HCT116 (cell line): ENCODE results near the gene ACYP2. TPM values are rescaled to one million over a fixed set of nuclear protein-coding genes. Genes with fewer than 3 reads are reported as not detected.

Experiments
- ATAC-seq: fragments of 200-7000 bp; cut with Tn5 transposase; 2 replicates; pipeline ENCODE4 v1.9.1; 2020; ENCODE audit warnings: mild to moderate bottlenecking, moderate library complexity
- BruUV-seq: library from RNA; stranded (reverse); fragments of 400-500 nt; replicated peaks from 2 replicates; lab custom pipeline; 2021; lab: Mats Ljungman, UMichigan
- CTCF ChIA-PET: fragments of 300-600 bp; sonication (Branson Sonifier 250); formaldehyde crosslinking; loops from one replicate; lab custom pipeline; 2021; ENCODE audit warnings: antibody characterized with exemption; lab: Charles Lee
- POLR2A ChIA-PET: fragments of 300-600, 350-600 bp; sonication (Branson Sonifier 250); formaldehyde crosslinking; loops from one replicate; lab custom pipeline; 2021; ENCODE audit warnings: antibody characterized with exemption; lab: Charles Lee
- RAD21 ChIA-PET, 2 experiments: fragments of 300-600 bp; sonication (Branson Sonifier 250); formaldehyde crosslinking; loops; one replicate each; lab custom pipeline; 2023; ENCODE audit warnings: low total read pairs in 2 of 2; ENCODE audit not compliant: uncharacterized antibody in 2 of 2, unreplicated experiment in 2 of 2, low non-redundant PET in 1 of 2; lab: Charles Lee
- DNase-seq: peaks from one replicate; pipeline ENCODE4 v3.0.0-alpha.2; 2010; ENCODE audit warnings: low read depth, low spot score
- H2AFZ ChIP-seq: fragments of 200-600 bp; shearing (Covaris generic), sonication (generic); 2 replicates; pipeline ENCODE4 v1.6.1; 2017; ENCODE audit warnings: low read depth, mixed run types, mixed read lengths, antibody characterized with exemption, low read length; ENCODE audit not compliant: poor library complexity, severe bottlenecking
- H3K27ac ChIP-seq: 2 replicates; pipeline ENCODE4 v1.5.1; 2012; ENCODE audit warnings: low read depth, low read length
- H3K27me3 ChIP-seq: fragments of 200-600 bp; sonication (generic); 2 replicates; pipeline ENCODE4 v1.6.1; 2016; ENCODE audit warnings: mixed run types, low read length, mixed read lengths; ENCODE audit not compliant: insufficient read depth
- H3K36me3 ChIP-seq, 2 experiments: fragments of 200-500 bp in 1 of 2; fragments of 200-600 bp in 1 of 2; sonication (Bioruptor generic) in 1 of 2; sonication (generic) in 1 of 2; 2 replicates each; pipeline versions ENCODE4 v1.5.1 to v1.6.1; 2014 to 2016; ENCODE audit warnings: low read length in 2 of 2, inconsistent platforms in 1 of 2, mixed read lengths in 1 of 2, mixed run types in 1 of 2; ENCODE audit not compliant: insufficient read depth in 2 of 2, control insufficient read depth in 1 of 2
- H3K4me1 ChIP-seq, 2 experiments: fragments of 200-600 bp in 1 of 2; sonication (generic) in 1 of 2; 2 replicates each; pipeline versions ENCODE4 v1.5.1 to v1.6.1; 2012 to 2017; ENCODE audit warnings: low read length in 2 of 2, inconsistent platforms in 1 of 2, mild to moderate bottlenecking in 1 of 2, mixed read lengths in 1 of 2, mixed run types in 1 of 2, moderate library complexity in 1 of 2; ENCODE audit not compliant: insufficient read depth in 2 of 2, control insufficient read depth in 1 of 2
- H3K4me2 ChIP-seq: fragments of 200-600 bp; sonication (generic); 2 replicates; pipeline ENCODE4 v1.6.1; 2017; ENCODE audit warnings: mixed run types, low read length, mixed read lengths
- H3K4me3 ChIP-seq, 2 experiments: fragments of 200-600 bp in 1 of 2; sonication (generic) in 1 of 2; replicated peaks in 1 of 2; 2 replicates each; pipeline ENCODE4 v1.5.1; 2011 to 2016; ENCODE audit warnings: low read length in 2 of 2, control low read depth in 1 of 2, low read depth in 1 of 2, mild to moderate bottlenecking in 1 of 2, mixed read lengths in 1 of 2, mixed run types in 1 of 2
- H3K79me2 ChIP-seq: fragments of 200-600 bp; sonication (generic); 2 replicates; pipeline ENCODE4 v1.6.1; 2017; ENCODE audit warnings: mild to moderate bottlenecking, mixed run types, low read length, moderate library complexity, mixed read lengths; ENCODE audit not compliant: insufficient read depth
- H3K9ac ChIP-seq: fragments of 200-600 bp; sonication (generic); 2 replicates; pipeline ENCODE4 v1.6.1; 2016; ENCODE audit warnings: low read length, mixed read lengths
- H3K9me2 ChIP-seq: fragments of 200-600 bp; sonication (generic), shearing (Covaris generic); 2 replicates; pipeline ENCODE4 v1.6.1; 2017; ENCODE audit warnings: mixed run types, mild to moderate bottlenecking, moderate library complexity; ENCODE audit not compliant: insufficient read depth
- H3K9me3 ChIP-seq, 2 experiments: fragments of 200-500 bp in 1 of 2; fragments of 200-600 bp in 1 of 2; sonication (Bioruptor generic) in 1 of 2; sonication (generic) in 1 of 2; 2 replicates each; pipeline ENCODE4 v1.6.1; 2014 to 2017; ENCODE audit warnings: low read length in 2 of 2, mixed read lengths in 2 of 2, inconsistent platforms in 1 of 2, low read depth in 1 of 2, mild to moderate bottlenecking in 1 of 2, mixed run types in 1 of 2, moderate library complexity in 1 of 2; ENCODE audit not compliant: control insufficient read depth in 1 of 2, insufficient read depth in 1 of 2
- H4K20me1 ChIP-seq: fragments of 200-600 bp; sonication (generic), shearing (Covaris generic); 2 replicates; pipeline ENCODE4 v1.6.1; 2017; ENCODE audit warnings: mixed run types, mild to moderate bottlenecking, moderate library complexity; ENCODE audit not compliant: insufficient read depth
- EZH2phosphoT487 ChIP-seq: fragments of 200-600 bp; IDR thresholded peaks from 2 replicates; pipeline ENCODE4 v1.6.1; 2018; ENCODE audit warnings: antibody characterized with exemption, borderline replicate concordance
- ZFX ChIP-seq: fragments of 450-650 bp; IDR thresholded peaks from 2 replicates; pipeline ENCODE4 v1.6.1; 2017
- ZNF274 ChIP-seq: fragments of 200-500 bp; sonication (Bioruptor generic); IDR thresholded peaks from 2 replicates; pipeline ENCODE4 v1.6.1; 2014; ENCODE audit warnings: mild to moderate bottlenecking, low read depth, low read length, inconsistent platforms
- intact Hi-C: fragments of 100-400 bp; cut with micrococcal nuclease; formaldehyde crosslinking; loops from 2 replicates; pipeline ENCODE4 v1.10.0; 2022
- total RNA-seq: library from RNA; stranded (reverse); gene quantifications from one replicate; pipeline ENCODE4 v1.2.1, GENCODE V29; 2021; ENCODE audit not compliant: unreplicated experiment
- TF ChIP-seq, protein P1 (sequence below), 3 experiments: fragments of 200-600 bp in 1 of 3; sonication (generic) in 1 of 3; IDR thresholded peaks in 2 of 3; conservative IDR thresholded peaks in 1 of 3; 2 replicates each; pipeline ENCODE4 v1.5.1; 2012 to 2017; ENCODE audit warnings: low read depth in 2 of 3, low read length in 2 of 3, antibody characterized with exemption in 1 of 3, borderline replicate concordance in 1 of 3, control low read depth in 1 of 3, mild to moderate bottlenecking in 1 of 3, mixed read lengths in 1 of 3, mixed run types in 1 of 3, moderate library complexity in 1 of 3; ENCODE audit not compliant: insufficient read depth in 1 of 3

ACYP2 gene
- total RNA-seq, 1 experiment from 2014 or later = 9.4 TPM

DNA sequence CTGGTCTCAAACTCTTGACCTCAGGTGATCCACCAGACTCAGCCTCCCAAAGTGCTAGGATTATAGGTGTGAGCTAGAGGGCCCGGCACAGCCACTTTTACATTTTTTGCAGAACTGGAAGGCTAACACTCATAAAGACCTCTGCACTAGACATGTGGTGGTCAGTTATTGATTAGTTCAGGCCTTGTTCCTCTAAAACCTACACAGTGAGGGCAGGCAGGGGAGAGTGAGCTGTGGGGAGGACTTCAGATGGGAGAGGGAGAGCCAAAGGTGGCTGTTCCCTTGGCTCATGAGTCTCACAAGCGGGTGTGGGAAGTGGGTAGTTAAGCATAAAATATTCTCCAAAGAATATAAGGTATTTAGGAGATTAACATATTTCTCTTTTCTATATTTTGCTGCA is 29.3 kb upstream of the ACYP2 start:
- RAD21 ChIA-PET = no interaction called here
- Histone ChIP-seq H4K20me1 (no peaks in the 10 kb centered on the region), H3K9ac (no peak overlapping the region), H3K27me3 (no peaks in the 10 kb centered on the region), H3K36me3 (no peaks in the 10 kb centered on the region), H3K4me2 (no peak overlapping the region), H2AFZ (no peak overlapping the region), H3K27ac (no peak overlapping the region), H3K9me3 (no peaks in the 10 kb centered on the region), H3K4me1 (peaks cover 2 to 8% of the 10 kb centered on the region in 2 experiments; a peak in 3 of 4 replicates), H3K4me3 (no peak overlapping the region), H3K79me2 (no peaks in the 10 kb centered on the region), H3K9me2 (no peaks in the 10 kb centered on the region)
- intact Hi-C loops = no loop called here
- POLR2A ChIA-PET = no interaction called here
- CTCF ChIA-PET = no interaction called here
- BruUV-seq = no TSS peak
- ATAC-seq (no peak), DNase-seq (no peak)
- no peak for TF ChIP-seq ZNF274
- no peak for TF ChIP-seq EZH2phosphoT487
- TF ChIP-seq, protein P1, sequence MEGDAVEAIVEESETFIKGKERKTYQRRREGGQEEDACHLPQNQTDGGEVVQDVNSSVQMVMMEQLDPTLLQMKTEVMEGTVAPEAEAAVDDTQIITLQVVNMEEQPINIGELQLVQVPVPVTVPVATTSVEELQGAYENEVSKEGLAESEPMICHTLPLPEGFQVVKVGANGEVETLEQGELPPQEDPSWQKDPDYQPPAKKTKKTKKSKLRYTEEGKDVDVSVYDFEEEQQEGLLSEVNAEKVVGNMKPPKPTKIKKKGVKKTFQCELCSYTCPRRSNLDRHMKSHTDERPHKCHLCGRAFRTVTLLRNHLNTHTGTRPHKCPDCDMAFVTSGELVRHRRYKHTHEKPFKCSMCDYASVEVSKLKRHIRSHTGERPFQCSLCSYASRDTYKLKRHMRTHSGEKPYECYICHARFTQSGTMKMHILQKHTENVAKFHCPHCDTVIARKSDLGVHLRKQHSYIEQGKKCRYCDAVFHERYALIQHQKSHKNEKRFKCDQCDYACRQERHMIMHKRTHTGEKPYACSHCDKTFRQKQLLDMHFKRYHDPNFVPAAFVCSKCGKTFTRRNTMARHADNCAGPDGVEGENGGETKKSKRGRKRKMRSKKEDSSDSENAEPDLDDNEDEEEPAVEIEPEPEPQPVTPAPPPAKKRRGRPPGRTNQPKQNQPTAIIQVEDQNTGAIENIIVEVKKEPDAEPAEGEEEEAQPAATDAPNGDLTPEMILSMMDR (IDR thresholded peaks at IDR 0.05 in 2 of 3, conservative IDR thresholded peaks at IDR 0.05 in 1 of 3; ENCODE audit: borderline replicate concordance in 1 of 3, insufficient read depth in 1 of 3, low read depth in 2 of 3, low read length in 2 of 3) = no peak

DNA sequence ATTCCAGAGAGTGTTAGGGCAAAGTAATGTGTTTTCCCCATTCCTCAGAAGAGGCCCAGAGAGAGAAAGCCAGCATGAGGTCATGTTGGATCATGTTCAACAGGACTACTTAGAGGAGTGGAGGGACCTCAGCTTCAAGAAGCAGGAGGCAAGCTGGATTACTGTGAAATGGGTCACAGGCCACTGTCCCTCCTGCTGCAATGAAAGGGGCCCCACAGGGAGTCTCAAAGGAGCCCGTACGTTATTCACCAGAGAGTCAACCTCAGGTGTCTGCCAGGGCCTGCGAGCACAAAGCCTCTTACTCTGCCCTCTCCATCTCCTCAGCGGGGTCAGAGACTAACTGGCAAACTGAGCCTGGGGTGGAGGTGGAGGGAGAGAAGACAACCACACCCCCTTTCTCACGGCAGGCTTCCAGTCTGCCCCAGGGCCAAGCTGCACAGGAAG is 27.2 kb upstream of the ACYP2 start:
- no TSS peak for BruUV-seq
- no peak overlapping the region for H3K4me3 ChIP-seq
- no peak overlapping the region for H3K27ac ChIP-seq
- no peaks in the 10 kb centered on the region for H3K9me2 ChIP-seq
- ChIA-PET POLR2A (no interaction called here), CTCF (no interaction called here)
- H3K4me1 ChIP-seq = peaks cover 2 to 8% of the 10 kb centered on the region in 2 experiments; a peak in 3 of 4 replicates
- H3K9ac ChIP-seq = no peak overlapping the region
- no peak for DNase-seq
- H4K20me1 ChIP-seq = no peaks in the 10 kb centered on the region
- H3K4me2 ChIP-seq = no peak overlapping the region
- no peaks in the 10 kb centered on the region for H3K9me3 ChIP-seq
- TF ChIP-seq ZFX = no peak
- TF ChIP-seq, all 23 proteins: peak for 0
- intact Hi-C loops = no loop called here
- RAD21 ChIA-PET = no interaction called here
- Histone ChIP-seq H3K36me3 (no peaks in the 10 kb centered on the region), H3K79me2 (no peaks in the 10 kb centered on the region), H3K27me3 (no peaks in the 10 kb centered on the region), H2AFZ (no peak overlapping the region)
- no peak for ATAC-seq
